Transverse colon (tissue), 4 donors: ENCODE results near the gene PCNT.

Experiments used
- EP300 ChIP-seq: sonication (generic); formaldehyde crosslinking; IDR thresholded peaks from one replicate; pipeline ENCODE4 v1.6.1; 2017; ENCODE audit warnings: antibody characterized with exemption, low read depth
- POLR2A ChIP-seq: fragments of 450-650 bp; IDR thresholded peaks from one replicate; pipeline ENCODE4 v1.6.1; 2016; ENCODE audit warnings: antibody characterized with exemption, mild to moderate bottlenecking, moderate library complexity
- POLR2AphosphoS5 ChIP-seq, 3 donors: sonication (generic); formaldehyde crosslinking; IDR thresholded peaks; one replicate each; pipeline ENCODE4 v1.6.1; 2016; ENCODE audit warnings: antibody characterized with exemption in 3 of 3
- TF ChIP-seq, protein P1 (sequence below), 5 experiments: fragments of 200-600 bp in 3 of 5; fragments of 450-650 bp in 2 of 5; sonication (generic) in 3 of 5; IDR thresholded peaks; 1 replicate in 2 of 5; 2 replicates in 3 of 5; pipeline ENCODE4 v1.5.1; 2016 to 2017; ENCODE audit warnings: antibody characterized with exemption in 5 of 5, inconsistent platforms in 3 of 5, mild to moderate bottlenecking in 2 of 5, moderate library complexity in 1 of 5

DNA sequence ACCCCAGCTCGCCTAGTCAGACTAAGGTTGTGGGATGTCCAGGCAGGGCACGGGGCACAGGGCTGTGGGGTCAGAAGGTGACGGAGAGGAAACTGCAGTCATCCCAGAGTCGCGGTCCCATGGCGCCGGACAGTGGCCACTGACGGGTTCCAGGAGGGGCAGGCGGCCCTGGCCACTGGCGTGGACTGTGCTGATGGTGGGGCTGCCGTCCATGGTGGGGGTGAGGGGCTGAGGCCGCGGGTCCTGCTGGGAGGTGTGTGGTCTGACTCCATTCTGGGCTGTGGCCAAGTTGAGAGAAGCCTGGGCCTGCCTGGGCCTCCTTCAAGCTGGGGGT, 32.0 kb downstream of the PCNT start:
- no peak for TF ChIP-seq POLR2A
- TF ChIP-seq, protein P1, sequence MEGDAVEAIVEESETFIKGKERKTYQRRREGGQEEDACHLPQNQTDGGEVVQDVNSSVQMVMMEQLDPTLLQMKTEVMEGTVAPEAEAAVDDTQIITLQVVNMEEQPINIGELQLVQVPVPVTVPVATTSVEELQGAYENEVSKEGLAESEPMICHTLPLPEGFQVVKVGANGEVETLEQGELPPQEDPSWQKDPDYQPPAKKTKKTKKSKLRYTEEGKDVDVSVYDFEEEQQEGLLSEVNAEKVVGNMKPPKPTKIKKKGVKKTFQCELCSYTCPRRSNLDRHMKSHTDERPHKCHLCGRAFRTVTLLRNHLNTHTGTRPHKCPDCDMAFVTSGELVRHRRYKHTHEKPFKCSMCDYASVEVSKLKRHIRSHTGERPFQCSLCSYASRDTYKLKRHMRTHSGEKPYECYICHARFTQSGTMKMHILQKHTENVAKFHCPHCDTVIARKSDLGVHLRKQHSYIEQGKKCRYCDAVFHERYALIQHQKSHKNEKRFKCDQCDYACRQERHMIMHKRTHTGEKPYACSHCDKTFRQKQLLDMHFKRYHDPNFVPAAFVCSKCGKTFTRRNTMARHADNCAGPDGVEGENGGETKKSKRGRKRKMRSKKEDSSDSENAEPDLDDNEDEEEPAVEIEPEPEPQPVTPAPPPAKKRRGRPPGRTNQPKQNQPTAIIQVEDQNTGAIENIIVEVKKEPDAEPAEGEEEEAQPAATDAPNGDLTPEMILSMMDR (IDR thresholded peaks at IDR 0.05): no peak
- TF ChIP-seq EP300: no peak
- TF ChIP-seq POLR2AphosphoS5 (IDR thresholded peaks at IDR 0.05): no peak
